Lower leg skin (tissue), 3 donors: Measurements from ENCODE around the gene BUD13.

Source experiments
- POLR2A ChIP-seq, 2 donors: fragments of 450-650 bp; IDR thresholded peaks; one replicate each; pipeline ENCODE4 v1.6.1; 2016 to 2017; ENCODE audit warnings: antibody characterized with exemption in 2 of 2, mild to moderate bottlenecking in 1 of 2, moderate library complexity in 1 of 2
- TF ChIP-seq, protein P1 (sequence below), 3 donors: fragments of 450-650 bp; IDR thresholded peaks; one replicate each; pipeline ENCODE4 v1.5.1; 2016; ENCODE audit warnings: antibody characterized with exemption in 3 of 3, mild to moderate bottlenecking in 3 of 3, moderate library complexity in 2 of 3

DNA sequence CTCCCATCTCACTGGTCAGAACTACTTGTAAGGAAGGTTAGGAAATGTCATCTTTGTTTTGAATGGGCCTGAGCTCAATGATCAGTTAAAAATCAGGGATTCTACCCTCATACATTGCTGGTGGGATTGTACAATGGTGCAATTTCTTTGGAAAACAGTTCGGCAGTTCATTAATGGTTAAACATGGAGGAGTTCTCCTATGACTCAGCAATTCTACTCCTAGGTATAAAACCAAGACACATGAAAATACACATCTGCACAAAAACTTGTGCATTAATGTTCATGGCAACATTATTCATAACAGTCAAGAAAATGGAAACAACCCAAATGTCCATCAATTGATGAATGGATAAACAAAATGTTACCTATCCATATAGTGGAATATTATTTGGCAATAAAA is 23.8 kb upstream of the BUD13 start:
- TF ChIP-seq, protein P1, sequence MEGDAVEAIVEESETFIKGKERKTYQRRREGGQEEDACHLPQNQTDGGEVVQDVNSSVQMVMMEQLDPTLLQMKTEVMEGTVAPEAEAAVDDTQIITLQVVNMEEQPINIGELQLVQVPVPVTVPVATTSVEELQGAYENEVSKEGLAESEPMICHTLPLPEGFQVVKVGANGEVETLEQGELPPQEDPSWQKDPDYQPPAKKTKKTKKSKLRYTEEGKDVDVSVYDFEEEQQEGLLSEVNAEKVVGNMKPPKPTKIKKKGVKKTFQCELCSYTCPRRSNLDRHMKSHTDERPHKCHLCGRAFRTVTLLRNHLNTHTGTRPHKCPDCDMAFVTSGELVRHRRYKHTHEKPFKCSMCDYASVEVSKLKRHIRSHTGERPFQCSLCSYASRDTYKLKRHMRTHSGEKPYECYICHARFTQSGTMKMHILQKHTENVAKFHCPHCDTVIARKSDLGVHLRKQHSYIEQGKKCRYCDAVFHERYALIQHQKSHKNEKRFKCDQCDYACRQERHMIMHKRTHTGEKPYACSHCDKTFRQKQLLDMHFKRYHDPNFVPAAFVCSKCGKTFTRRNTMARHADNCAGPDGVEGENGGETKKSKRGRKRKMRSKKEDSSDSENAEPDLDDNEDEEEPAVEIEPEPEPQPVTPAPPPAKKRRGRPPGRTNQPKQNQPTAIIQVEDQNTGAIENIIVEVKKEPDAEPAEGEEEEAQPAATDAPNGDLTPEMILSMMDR (IDR thresholded peaks at IDR 0.05), result no peak
- TF ChIP-seq POLR2A (IDR thresholded peaks at IDR 0.05), result no peak
